Activated CD4-positive, CD25-positive, alpha-beta regulatory T cell (primary cell): Measurements from ENCODE around the gene TBC1D28.
"Not testable (repeated sequence)": the region's sequence is repeated elsewhere in the genome, so short reads cannot be mapped to it uniquely, and the experiment has no call there.

Source experiments
- DNase-seq, 4 experiments: peaks; one replicate each; lab custom pipeline; 2025; lab: John Stamatoyannopoulos, UW

Gene TBC1D28

GRCh38 chr17:18613016-18613415, 31.2 kb downstream of the TBC1D28 start:
- not testable (repeated sequence) for DNase-seq

- not testable (repeated sequence) for DNase-seq
Observed at GRCh38 chr17:18593138-18593537, 51.1 kb downstream of the TBC1D28 start.
